GM12878 (cell line): ENCODE results near the gene BRME1. TPM values are rescaled to one million over a fixed set of nuclear protein-coding genes. Genes with fewer than 3 reads are reported as not detected.

ENCODE experiments used
- HDGF ChIP-seq: fragments of 450-650 bp; IDR thresholded peaks from 2 replicates; pipeline ENCODE4 v1.6.1; 2016; ENCODE audit warnings: antibody characterized with exemption
- JUNB ChIP-seq: IDR thresholded peaks from 2 replicates; pipeline ENCODE4 v1.6.1; 2016; ENCODE audit warnings: antibody characterized with exemption, mild to moderate bottlenecking
- PRDM15 ChIP-seq: fragments of 450-650 bp; formaldehyde crosslinking; IDR thresholded peaks from 2 replicates; pipeline ENCODE4 v1.4.0; 2020; ENCODE audit warnings: mild to moderate bottlenecking, moderate library complexity
- ZBTB11 ChIP-seq: fragments of 450-650 bp; formaldehyde crosslinking; IDR thresholded peaks from 2 replicates; pipeline ENCODE4 v1.5.0; 2022; ENCODE audit warnings: mild to moderate bottlenecking, missing genetic modification characterization
- ZNF207 ChIP-seq: fragments of 450-650 bp; IDR thresholded peaks from 2 replicates; pipeline ENCODE4 v1.6.1; 2014; ENCODE audit warnings: antibody characterized with exemption, mild to moderate bottlenecking, borderline replicate concordance
- polyA plus RNA-seq, 11 experiments: library from polyadenylated mRNA; depleted of rRNA in 4 of 11; unstranded in 6 of 11; stranded (reverse) in 5 of 11; fragments of >200 nt; fragmentation: Nextera tagmentation in 4 of 11; fragmentation: Illumina TruSeq in 1 of 11; extraction: Ambion mirVana in 4 of 11; extraction: Trizol in 1 of 11; gene quantifications; 1 replicate in 1 of 11; 2 replicates in 10 of 11; pipeline versions ENCODE4 v1.2.1 to v1.2.3, GENCODE V29; 2011 to 2016; ENCODE audit warnings: inconsistent platforms in 2 of 11, missing spikeins in 2 of 11, low read depth in 1 of 11
- total RNA-seq, 4 experiments: library from RNA; depleted of rRNA in 3 of 4; stranded (reverse); fragments of >200 nt in 3 of 4; fragmentation: Illumina TruSeq in 1 of 4; extraction: Trizol in 1 of 4; gene quantifications; 2 replicates each; pipeline versions ENCODE4 v1.2.1 to v1.2.3, GENCODE V29; 2013 to 2021

The BRME1 gene
- total and polyA plus RNA-seq, 10 of the 15 experiments (the other 5 are each of a cell fraction or from before 2014, with no cell fraction given), result 0.07 to 2.2 (median 1.1) TPM; not detected in 1

DNA sequence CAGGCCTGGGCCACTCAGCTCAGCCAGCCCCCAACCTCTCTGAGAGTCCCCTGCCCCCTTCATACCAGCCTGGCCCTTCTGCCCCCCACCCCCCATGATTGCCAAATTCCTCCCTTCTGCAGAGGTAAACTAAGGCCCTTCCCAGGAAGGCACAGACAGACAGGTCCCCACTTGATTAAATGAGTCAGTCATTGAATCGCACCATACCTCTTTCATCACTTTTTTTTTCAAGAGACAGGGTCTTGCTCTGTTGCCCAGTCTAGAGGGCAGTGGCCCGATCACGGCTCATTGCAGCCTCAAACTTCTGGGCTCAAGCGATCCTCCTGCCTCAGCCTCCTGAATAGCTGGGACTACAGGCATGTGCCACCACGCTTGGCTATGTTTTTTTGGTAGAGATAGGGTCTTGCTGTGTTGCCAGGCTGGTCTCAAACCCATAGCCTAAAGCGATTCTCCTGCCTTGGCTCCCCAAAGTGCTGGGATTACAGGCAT is 26.3 kb upstream of the BRME1 start (continued):
- TF ChIP-seq HDGF (no peak), PRDM15 (no peak), JUNB (no peak), ZBTB11 (CRISPR knock-in tag) (no peak), ZNF207 (no peak)
